Right renal pelvis (tissue), 4 donors: ENCODE results near the gene RGS3. TPM values are rescaled to one million over a fixed set of nuclear protein-coding genes. Genes with fewer than 3 reads are reported as not detected.

Experiments
- DNase-seq, 4 donors: peaks; one replicate each; pipeline ENCODE4 v3.0.0-alpha.2; 2013; ENCODE audit warnings: low read depth in 4 of 4, low spot score in 3 of 4, missing footprints in 1 of 4
- polyA plus RNA-seq, 4 donors: library from polyadenylated mRNA; unstranded; fragments of 120-200 nt; gene quantifications; one replicate each; pipeline ENCODE4 v1.2.1, GENCODE V29; 2013; ENCODE audit not compliant: insufficient read length in 4 of 4

The RGS3 gene
- polyA plus RNA-seq, 4 donors: 43.4 to 49.3 (median 45.9) TPM

GRCh38 chr9:113464286-113464660, 746 bp downstream of the RGS3 start:
- no peak for DNase-seq

DNA sequence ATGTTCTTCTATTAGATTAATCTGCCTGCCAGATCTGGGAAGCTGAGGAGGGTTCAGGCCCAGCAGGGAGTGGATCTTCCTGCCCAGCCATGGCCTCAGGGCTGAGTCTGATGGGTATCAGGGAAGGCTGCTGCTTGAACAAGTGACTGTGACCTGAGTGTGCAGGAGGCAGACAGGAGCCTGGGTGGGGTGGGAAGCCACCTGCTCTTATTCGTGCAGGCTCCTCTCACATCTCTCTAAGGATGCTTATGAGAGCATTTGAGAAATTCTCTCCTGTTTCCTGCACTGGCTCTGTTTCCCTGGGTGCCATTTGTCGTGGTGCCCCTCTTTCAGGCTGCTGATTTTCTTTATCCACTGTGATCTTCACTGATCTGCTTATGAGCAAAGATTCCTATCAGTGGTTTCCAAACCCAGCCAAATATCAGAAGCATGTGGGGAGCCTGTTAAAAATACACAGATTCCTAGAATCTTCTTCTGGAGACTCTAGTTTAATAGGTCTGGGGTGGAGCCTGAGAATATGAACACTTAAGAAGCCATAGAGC, 2.1 kb downstream of the RGS3 start:
- no peak for DNase-seq

GRCh38 chr9:113467183-113467582, 3.7 kb downstream of the RGS3 start:
- DNase-seq: no peak

DNA sequence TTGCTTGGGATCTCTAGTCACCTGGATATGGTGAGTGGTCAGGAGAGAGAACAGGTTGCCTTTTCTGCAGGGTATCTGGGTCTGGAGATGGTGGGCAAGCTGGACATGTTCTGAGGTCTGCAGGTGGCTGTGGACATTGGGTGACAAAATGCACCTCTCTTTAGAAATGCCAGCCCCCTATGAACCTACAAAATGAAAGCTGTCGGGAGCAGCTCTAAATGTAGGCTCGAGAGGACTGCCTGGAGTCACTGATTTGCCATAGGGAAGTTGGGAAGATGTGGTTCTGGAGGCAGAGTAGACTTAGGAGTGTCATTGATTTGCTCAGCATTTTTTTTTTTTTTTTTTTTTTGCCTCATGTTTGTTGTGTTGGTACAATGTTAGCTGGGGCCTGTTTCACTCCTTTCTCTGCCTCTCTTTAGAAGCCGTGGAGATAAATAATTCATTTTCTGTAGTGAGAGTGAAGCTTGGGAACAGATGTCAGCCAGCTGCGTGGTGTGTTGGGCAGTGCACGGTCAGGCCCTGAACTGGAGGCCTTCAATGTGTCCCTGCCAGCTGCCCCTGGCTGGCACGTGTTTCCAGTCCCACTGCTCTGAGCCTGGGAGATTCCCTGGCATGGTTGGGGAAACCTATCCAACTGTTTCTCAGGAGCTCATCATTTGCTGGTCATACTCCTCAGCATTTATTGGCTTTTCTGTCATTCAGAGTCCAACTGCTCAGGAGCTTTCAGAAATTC, 5.4 kb downstream of the RGS3 start:
- DNase-seq: no peak

DNA sequence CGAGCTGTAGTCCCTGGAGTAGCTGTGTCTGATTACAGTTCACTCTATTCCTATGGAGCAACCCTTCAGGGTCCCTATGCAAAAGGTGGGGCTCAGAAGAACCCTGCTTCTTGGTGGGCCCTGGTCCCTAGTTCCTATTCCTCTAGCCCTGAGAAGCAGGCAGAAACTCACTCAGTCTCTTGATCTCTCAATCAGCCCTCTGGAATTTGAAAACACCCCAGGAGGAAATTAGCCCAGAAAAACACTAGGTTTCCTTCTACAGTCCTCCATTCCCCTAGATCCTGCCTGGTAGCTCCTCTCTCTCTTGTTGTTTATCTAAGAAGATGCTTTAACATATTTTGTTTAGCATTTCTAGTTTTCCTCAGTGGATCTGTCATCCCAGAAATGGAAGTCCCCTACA, 7.6 kb downstream of the RGS3 start:
- DNase-seq: no peak

DNA sequence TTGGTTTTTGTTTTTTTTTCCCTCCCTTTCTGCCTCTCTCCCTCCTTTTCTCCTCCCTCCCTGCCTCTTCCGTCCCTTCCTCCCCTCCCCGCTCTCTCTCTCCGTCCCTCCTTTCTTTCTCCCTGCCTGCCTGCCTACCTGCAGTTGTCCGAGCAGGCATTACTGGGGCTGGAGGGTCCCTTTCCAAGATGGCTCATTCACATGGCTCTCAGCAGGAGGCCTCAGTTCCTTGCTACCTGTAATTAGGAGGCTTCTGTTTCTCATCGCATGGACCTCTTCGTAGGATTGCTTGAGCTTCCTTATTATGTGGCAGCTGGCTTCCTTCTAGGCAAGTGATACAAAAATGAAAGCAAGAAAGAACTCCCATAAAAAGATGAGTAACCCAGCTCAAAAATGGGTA, 8.0 kb downstream of the RGS3 start:
- no peak for DNase-seq

DNA sequence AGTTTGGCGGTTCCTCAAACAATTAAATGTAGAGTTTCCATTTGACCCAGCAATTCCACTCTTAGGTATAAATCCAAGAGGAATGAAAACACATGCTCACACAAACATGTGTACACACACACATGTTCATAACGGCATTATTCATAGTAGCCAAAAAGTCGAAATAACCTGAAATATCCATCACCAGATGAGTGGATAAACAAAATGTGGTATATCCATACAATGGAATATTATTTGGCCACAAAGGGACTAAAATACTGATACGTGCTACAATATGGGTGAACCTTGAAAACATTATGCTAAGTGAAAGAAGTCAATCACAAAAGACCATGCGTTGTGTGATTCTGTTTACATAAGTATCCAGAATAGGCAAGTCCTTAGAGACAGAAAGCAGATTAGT, 8.7 kb downstream of the RGS3 start:
- DNase-seq: no peak

DNA sequence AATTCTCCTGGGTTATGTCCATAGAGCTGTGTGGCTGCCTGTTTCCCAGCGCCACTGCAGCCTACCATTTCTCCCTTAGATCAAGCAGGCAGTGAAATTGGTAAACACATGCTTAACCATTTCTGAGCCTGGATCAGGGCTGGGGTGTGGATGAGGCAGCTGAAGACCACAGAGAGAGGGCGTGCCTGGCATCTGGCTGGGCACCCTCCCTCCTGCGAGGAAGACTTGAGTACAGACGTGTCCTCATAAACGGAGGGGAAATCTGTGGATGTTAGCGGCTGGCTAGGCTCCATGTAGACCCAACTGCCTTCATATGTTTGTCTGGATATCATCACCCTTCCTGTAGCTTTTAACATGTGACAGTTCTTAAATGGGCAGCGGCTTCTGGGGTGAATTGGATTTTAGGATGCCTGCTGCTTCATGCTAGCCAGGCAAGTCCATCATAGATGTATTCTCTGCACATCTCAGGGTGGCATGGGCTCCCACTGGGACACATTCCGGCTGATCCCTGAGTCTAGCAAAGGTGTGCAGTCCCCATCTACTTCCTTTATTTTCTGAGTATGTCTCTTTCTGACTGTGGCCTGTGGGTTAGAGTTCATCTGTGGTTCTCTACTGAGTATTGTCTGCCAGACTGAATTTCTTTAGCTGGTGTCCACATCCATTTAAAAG, 11.0 kb downstream of the RGS3 start:
- no peak for DNase-seq

DNA sequence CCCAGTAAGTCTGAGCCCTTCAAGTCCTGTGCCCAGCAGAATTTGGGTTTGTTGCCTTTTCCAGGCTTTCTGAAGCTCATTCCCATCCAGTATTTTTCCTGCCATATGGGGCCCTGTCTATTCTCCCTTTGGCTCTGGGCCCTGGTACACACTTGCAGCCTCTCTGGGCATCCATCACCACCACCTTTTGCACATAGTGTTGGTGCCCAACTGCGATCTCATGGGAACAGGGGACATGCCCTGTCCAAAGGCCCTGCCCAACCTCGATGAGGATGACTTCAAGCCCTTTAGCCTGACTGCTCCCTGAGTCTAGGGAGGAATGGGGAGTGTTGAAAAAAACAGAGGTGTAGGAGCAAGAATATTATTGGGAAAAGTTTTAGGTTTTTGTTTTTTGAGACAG, 11.5 kb downstream of the RGS3 start:
- no peak for DNase-seq

- no peak for DNase-seq
These were observed 12.5 kb downstream of the RGS3 start for GRCh38 chr9:113475992-113476391.

- DNase-seq: no peak
These were observed 13.0 kb downstream of the RGS3 start for GRCh38 chr9:113476511-113476916.

DNA sequence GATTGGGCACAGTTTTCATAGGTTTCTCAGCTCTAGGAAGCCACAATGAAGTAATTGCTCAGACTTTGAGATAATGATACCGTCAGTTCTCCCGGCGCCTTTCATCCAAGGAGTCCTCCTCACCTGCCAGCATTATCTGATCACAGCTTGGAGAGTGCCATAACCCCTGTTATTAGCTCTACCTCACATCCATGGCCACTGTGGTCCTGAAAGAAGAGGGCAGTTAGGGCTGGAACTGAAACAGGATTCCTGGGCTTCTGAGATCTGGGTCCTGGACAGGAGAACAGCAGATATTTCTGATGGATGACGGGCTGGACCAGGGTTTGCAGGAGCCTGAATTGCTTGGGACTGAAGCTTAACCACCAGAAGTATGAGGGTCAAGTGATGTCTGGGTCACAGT, 13.5 kb downstream of the RGS3 start:
- no peak for DNase-seq

DNA sequence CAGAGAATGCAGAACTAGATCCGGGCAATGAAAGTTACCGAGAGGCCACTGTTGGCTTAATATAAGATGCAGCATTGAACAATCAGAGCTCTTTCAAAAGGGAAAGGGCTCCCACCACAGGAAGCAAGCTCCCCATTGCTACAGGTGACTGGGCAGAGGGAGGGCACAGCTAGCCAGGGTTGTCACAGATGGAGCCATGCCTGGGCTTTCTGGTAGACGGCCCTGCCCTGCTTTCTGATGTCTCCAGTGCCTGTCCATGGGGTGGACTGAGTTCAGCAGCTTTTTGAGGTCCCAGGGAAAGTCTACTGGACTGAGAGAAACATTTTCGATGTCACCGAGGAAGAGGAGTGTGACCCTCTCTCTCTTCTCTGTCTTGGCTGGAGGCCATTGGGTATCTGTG, 14.1 kb downstream of the RGS3 start:
- DNase-seq: no peak

DNA sequence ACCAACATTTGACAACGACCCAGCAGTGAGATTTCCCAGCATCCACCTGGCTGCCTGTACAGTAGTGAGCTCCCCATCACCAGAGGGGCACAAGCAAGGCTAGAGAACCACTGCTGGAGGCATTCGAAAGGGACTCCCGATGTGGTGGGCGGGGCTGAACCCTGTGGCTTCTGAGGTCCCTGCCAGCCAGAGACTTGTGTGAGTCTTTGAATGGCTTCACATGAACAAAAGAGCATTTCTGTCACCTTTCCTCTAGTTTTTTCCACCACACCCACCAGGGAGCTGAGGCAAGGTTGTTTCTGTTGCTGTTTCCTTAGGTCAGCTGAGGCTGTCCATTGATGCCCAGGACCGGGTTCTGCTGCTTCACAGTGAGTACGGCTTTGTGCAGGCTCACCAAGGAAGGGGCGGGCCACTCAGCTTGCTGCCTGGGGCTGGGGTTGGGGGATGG, 15.7 kb downstream of the RGS3 start:
- no peak for DNase-seq

DNA sequence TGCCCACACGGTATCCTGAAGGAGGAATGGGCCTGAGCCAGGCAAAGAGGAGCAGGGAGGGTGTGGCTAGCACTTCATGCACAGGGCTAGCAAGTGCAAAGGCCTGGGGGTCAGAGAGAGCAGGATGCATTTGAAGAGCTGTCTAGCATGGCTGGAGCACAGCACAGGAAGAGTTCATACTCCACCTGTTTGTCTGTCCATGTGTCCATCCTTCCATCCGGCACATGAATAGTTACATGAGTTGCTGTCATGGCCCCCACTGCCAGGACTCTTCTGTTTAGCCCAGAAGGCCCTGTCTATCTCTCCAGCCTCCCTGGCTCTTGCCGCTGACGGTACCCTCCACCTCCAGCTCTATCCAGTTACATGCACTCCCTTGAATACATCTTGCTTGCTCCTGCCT, 17.1 kb downstream of the RGS3 start:
- DNase-seq: no peak

DNA sequence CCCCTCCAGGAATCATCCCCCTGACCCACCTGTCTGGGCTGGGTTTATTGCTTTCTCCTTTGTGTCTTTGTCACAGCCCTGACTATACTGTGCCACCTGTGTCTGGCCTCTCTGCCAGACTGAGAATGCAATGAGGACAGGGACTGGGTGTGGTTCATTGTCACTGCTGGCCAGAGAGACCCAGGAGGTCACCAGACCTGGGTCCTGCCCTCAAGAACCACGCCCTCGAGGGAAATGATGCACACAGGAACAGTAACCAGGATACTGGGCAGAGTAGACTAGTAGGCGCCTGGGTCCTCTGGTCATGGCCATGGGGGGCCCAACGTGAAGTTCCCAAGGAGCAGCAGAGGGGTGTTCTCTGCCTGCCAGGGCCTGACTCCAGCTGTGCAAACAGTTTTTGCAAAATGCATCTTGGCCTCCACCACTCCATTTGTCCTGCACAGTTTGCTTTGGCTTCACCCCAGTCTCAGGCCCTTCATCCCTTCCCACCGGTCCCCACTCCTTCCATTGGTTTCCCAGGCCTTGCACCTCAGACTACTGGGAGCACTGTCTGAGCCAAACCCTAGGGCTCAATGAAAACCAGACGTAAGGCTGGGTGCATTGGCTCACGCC, 17.8 kb downstream of the RGS3 start:
- no peak for DNase-seq

DNA sequence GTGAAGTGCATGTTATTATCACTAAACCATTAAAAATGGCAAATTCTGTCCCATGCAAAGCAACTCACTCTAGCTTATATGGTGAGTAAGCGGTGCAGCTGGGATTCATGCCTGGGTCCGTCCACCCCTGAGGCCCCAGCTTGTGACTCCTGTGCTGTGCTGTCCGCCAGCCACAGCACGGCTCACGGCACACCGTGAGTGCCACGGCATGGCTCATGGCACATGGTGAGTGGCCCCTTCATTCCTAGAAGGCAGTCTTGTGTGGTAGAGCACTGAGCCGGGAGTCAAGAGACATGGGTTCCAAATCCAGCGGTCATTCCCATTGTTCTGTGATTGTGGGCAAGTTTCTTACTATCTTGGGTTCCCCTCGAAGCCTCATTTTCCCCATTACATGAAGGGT, 18.8 kb downstream of the RGS3 start:
- no peak for DNase-seq

GRCh38 chr9:113482991-113483675, 19.6 kb downstream of the RGS3 start:
- no peak for DNase-seq

- no peak for DNase-seq
These were observed 20.2 kb downstream of the RGS3 start for GRCh38 chr9:113483676-113484257.

DNA sequence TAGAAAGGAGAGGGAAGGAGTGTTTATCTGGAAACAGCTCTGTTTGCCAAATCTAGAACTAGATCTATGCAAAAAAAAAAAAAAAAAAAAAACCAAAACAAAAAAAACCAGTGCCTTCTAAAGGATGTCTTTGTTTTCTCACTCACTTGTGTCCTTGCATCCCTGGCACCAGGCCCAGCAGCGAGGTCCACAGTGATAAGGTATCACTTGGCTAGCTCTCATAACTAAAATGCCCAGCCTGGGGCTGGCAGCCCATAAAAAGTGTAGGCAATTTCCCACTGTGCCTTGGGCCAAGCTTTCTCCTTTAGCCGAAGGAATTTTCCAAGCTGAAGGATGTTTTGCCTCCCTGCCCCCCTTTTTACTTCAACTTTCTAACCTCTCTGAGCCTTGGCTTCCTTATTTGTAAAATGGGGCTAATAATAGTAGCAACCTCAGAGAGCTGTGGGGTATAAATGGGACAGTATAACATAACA, 20.8 kb downstream of the RGS3 start:
- no peak for DNase-seq

GRCh38 chr9:113485761-113486115, 22.2 kb downstream of the RGS3 start:
- DNase-seq: no peak
